HG02938 (cell line): ENCODE data around the gene SVOP.
"Not testable (repeated sequence)": the region's sequence is repeated elsewhere in the genome, so short reads cannot be mapped to it uniquely, and the experiment has no call there.

Source experiments
- ATAC-seq: cut with Tn5 transposase; IDR thresholded peaks from one replicate; pipeline ENCODE4 v1.9.1; 2021; ENCODE audit warnings: mild to moderate bottlenecking, moderate library complexity; ENCODE audit not compliant: unreplicated experiment

The SVOP gene

GRCh38 chr12:109033239-109034196 lies 12.7 kb upstream of the SVOP start:
- ATAC-seq: no peak

GRCh38 chr12:109029411-109029810 lies 8.5 kb upstream of the SVOP start:
- no peak for ATAC-seq

GRCh38 chr12:109028624-109029023 lies 7.8 kb upstream of the SVOP start:
- not testable (repeated sequence) for ATAC-seq

GRCh38 chr12:109027767-109028166 lies 6.9 kb upstream of the SVOP start:
- ATAC-seq: no peak

DNA sequence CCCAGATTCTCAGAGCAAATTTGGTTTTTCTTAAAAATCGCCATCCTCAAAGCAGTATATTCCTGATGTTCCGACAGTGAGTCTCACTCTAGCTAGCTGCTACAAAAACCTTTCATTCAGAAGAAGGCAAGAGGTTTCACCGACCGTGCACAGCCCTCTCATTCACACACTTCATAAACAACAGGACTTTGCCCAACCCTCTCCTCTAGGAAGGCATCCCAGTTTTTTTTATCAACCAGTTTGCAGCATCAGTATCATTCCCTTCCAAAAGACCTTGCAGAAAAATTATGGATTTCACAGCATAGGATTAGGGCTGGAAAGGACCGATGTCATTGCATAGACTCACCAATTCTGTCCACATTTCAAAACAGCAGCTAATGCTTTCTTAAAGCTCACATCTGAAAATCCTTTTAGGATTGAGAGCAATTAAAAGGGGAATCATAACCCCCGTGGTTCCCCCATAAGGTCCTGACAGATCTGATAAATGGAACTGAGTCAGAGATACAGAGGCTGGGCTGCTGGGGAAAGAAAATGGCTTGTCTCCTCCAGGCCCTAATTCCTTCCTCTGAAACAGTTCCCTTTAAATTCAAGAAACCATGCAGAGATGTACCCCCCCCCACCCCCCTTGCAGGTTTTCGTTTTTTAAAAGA lies 597 bp downstream of the SVOP start:
- ATAC-seq: no peak

DNA sequence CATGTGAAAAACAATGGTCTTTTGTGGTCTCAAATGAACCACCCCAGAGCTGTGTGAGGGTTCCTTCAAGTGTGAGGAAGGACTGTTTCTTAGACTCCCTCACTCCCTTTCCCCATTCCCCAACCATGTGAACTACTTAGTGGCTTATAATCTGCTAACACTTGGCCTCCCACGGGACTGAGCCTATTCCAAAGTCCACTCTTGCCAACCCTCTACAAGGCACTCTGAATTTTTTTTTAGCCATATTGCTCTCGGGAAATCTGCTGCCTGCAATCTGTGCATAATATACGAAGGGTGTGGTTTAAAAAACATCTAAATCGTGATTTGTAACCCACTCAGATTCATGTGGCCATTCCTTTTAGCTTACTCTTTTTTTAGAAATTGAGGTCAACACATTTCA lies 2.6 kb downstream of the SVOP start:
- ATAC-seq: no peak

- no peak for ATAC-seq
Observed at GRCh38 chr12:109016978-109017377, 3.9 kb downstream of the SVOP start.

DNA sequence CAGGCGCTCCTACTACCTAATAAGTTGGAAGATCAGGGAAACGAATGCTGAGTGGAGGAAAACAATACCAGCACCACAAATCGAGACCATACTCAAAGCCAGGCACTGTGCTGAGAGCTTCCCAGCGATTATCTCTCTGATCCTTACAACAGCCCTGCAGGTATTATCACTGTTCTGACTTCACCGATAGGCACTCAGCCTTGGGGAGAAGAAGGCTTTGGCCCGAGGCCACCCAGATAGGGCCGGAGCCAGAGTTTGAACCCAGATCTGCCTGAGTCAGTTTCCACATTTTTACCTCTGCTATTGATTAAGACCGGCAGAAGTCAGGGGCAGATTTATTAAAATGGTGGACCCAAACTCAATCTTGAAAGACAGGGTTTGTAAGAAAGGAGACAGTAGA lies 4.9 kb downstream of the SVOP start:
- ATAC-seq: no peak

DNA sequence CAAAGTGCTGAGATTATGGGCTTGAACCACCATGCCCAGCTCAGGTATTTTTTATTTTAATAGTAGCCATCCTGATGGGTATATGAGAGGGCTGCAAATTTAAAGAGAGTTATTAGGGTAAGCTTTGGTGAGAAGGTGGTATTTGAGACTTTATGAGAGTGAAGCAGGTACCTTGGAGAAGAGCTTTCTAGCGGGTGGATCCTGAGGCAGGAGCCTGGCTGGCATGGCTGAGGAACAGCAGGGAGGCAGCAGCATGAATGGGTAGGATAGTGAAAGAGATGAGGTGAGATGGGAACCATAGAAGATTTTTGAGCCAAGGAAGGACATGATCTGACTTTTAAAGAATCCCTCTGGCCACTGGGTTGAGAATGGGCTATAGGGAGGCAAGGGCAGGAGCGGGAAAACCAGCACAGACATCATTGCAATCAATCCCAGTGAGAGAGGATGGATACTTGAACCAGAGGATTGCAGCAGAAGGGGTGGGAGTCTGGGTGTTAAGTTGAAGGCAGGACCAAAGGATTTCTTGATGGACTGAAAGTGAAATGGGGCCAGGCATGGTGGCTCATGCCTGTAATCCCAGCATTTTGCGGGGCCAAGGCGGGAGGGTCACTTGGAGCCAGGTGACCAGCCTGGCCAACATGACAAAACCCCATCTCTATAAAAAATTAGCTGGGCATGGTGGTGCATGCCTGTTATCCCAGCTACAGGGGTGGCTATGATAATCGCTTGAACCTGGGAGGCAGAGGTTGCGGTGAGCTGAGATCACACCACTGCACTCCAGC lies 5.7 kb downstream of the SVOP start:
- ATAC-seq: no peak

DNA sequence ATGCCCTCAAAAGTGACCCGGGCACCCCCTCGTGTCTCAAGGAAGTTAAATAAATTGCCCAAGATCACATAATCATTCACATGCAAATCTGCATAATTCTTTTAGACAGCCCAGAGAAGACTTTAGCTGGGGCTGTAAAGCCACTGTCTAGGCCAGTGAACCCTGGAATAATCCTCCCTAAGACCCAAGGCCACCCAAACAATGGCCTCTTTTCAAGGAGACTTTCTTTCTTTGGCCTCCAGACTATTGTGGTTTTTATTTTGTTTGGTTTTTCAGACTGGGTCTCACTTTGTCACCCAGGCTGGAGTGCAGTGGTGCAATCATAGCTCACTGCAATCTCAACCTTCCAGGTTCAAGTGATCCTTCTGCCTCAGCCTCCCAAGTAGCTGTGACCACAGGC lies 10.6 kb downstream of the SVOP start:
- no peak for ATAC-seq

DNA sequence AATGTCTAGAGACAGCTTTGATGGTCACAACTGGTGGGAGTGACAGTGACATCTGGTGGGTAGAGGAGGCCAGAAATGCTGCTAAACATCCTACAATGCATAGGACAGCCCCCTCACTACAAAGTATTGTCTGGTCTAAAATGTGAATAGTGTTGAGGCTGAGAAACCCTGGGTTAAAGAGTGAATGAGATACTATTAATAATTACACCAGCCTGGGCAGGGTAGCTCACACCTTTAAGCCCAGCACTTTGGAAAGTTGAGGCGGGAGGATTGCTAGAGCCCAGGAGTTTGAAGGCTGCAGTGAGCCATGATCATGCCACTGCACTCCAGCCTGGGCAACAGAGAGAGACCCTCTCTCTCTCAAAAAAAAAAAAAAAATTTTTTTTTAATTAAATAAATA lies 11.1 kb downstream of the SVOP start:
- no peak for ATAC-seq

- no peak for ATAC-seq
Observed at GRCh38 chr12:109004017-109004416, 16.9 kb downstream of the SVOP start.

DNA sequence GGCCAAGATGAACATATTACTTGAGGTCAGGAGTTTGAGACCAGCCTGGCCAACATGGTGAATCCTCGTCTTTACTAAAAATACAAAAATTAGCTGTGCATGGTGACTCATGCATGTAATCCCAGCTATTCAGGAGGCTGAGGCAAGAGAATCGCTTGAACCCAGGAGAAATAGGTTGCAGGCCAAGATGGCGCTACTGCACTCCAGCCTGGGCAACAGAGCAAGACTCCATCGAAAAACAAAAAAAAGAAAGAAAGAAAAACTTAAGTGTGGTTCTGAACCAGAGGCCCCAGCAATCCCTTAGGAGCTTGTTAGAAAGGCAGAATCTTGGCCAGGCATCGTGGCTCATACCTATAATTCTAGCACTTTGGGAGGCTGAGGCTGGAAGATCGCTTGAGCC lies 24.5 kb downstream of the SVOP start:
- ATAC-seq: no peak

DNA sequence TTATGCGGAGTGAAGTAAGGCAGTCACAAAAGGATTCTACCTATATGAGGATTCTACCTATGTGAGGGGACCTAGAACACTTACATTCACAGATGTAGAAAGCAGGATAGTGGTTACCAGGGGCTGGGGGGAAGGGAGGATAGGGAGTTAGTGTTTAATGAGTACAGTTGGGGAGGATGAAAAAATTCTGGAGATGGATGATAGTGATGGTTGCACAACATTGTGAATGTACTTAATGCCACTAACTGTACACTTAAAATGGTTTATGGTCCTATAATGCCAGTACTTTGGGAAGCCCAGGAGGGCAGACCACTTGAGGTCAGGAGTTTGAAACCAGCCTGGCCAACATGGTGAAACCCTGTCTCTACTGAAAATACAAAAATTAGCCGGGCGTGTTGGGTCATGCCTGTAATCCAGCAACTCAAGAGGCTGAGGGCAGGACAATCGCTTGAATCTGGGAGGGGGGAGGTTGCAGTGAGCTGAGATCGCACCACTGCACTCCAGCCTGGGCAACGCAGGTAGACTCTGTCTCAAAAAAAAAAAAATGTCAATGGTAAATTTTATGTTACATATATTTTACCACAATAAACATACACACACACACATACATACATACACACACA lies 25.4 kb downstream of the SVOP start:
- no peak for ATAC-seq

DNA sequence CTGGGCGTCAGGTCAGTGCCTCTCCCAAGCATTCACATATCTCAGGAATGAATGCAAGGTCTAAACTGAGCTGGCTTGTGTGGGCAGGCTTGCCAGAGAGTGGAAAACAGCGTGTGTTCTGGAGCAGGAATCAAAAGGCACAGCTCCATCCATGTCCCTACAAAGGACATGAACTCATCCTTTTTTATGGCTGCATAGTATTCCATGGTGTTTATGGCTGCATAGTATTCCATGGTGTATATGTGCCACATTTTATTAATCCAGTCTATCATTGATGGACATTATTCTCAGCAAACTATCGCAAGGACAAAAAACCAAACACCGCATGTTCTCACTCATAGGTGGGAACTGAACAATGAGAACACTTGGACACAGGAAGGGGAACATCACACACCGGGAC lies 30.8 kb downstream of the SVOP start:
- not testable (repeated sequence) for ATAC-seq

DNA sequence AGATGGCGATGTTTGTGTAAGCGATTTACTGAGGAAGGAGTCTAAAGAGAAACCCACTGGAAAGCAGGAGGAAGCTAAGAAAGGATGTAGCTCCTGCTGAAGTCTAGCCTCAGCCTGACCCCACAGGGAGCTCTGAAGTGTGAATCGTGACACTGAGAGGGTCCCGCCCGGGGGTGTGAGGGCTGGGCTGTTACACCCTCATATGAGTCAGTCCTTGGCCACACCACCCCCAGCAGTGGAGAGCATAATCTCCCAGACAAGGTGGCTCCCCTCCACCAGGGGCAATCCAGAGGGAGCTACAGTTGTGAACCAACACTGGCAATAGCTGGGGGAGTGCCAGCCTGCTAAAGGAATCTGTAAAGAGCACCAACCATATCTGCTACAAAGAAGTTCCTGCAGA lies 31.5 kb downstream of the SVOP start:
- no peak for ATAC-seq

DNA sequence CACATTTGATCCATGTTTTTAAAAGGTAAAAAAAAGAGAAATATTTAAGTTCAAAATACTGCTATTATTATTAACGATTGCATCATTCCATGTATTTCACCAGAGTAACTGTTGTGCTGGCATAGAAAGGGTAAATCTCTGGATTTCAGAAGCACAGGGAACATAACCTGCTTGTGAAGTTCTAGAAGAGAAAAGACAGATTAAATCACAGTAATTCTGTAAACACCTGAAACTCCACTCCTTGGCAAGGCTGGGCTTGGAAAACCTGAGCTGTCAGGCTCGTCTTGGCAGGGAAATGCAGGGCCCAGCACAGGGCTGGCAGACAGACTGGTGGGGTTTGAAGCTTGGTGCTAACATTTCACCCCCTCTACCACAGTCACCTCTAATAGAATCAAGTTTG lies 35.1 kb downstream of the SVOP start:
- no peak for ATAC-seq

DNA sequence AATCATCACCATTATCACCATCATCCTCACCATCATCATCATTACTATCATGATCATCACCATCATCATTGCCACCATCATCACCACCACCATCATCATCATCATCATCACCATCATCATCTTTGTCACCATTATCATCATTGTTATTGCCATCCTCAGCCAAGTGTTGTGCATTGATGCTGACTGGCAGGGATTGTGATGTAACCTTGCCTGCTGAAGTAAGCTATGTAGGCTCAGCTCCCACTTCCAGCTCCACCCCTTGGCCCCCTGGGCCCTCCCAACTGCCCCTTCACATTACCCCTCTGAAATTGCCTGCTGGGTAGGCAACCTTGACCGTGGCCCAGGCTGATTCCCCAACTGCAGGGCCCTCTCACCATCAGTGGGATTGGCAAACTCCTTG lies 37.6 kb downstream of the SVOP start:
- no peak for ATAC-seq

- no peak for ATAC-seq
Observed at GRCh38 chr12:108982621-108983219, 38.1 kb downstream of the SVOP start.

DNA sequence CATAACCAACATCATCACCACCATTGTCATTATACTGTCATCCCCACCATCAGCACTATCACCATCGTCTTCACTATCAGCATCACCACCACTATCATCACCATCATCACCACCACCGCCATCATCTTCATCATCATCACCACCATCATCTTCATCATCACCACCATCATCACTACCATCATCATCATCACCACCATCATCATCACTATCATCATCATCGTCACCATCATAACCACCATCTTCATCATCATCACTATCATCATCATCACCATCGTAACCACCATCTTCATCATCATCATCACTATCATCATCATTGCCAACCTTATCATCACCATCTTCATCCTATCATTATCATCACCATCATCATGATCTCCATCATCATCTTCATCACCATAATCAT lies 39.0 kb downstream of the SVOP start:
- no peak for ATAC-seq
